Transverse colon (tissue), 4 donors: ENCODE results near the gene HIVEP3. TPM values are rescaled to one million over a fixed set of nuclear protein-coding genes. Genes with fewer than 3 reads are reported as not detected.
"Not testable (repeated sequence)": the region's sequence is repeated elsewhere in the genome, so short reads cannot be mapped to it uniquely, and the experiment has no call there.

Experiments
- DNase-seq: peaks from one replicate; pipeline ENCODE4 v3.0.0-alpha.2; 2019
- H3K27ac ChIP-seq, 4 donors: fragments of 200-600 bp; sonication (generic); 2 replicates each; pipeline ENCODE4 v1.5.1; 2016 to 2018; ENCODE audit warnings: inconsistent platforms in 4 of 4
- H3K27me3 ChIP-seq: fragments of 200-600 bp; sonication (generic); 2 replicates; pipeline ENCODE4 v1.5.1; 2017; ENCODE audit warnings: inconsistent platforms
- H3K36me3 ChIP-seq, 4 donors: fragments of 200-600 bp; sonication (generic); 2 replicates each; pipeline ENCODE4 v1.5.1; 2017 to 2019; ENCODE audit warnings: inconsistent platforms in 4 of 4
- H3K4me1 ChIP-seq, 4 donors: fragments of 200-600 bp; sonication (generic); 2 replicates each; pipeline ENCODE4 v1.5.1; 2017 to 2020; ENCODE audit warnings: inconsistent platforms in 4 of 4
- H3K4me3 ChIP-seq, 4 donors: fragments of 200-600 bp; sonication (generic); 1 replicate in 1 of 4; 2 replicates in 3 of 4; pipeline versions ENCODE4 v1.5.1 to v1.6.1; 2017 to 2019; ENCODE audit warnings: inconsistent platforms in 4 of 4
- H3K9me3 ChIP-seq, 2 donors: fragments of 200-600 bp; sonication (generic); 2 replicates each; pipeline ENCODE4 v1.5.1; 2017 to 2019; ENCODE audit warnings: inconsistent platforms in 2 of 2
- EP300 ChIP-seq: sonication (generic); formaldehyde crosslinking; IDR thresholded peaks from one replicate; pipeline ENCODE4 v1.6.1; 2017; ENCODE audit warnings: antibody characterized with exemption, low read depth
- POLR2A ChIP-seq: fragments of 450-650 bp; IDR thresholded peaks from one replicate; pipeline ENCODE4 v1.6.1; 2016; ENCODE audit warnings: antibody characterized with exemption, mild to moderate bottlenecking, moderate library complexity
- POLR2AphosphoS5 ChIP-seq, 3 donors: sonication (generic); formaldehyde crosslinking; IDR thresholded peaks; one replicate each; pipeline ENCODE4 v1.6.1; 2016; ENCODE audit warnings: antibody characterized with exemption in 3 of 3
- WGBS, 2 donors: methylation state at CpG; one replicate each; pipeline ENCODE4 v1.1.5; 2018; ENCODE audit warnings: low coverage in 1 of 2; 5-methylcytosine and 5-hydroxymethylcytosine counted together
- in situ Hi-C, 4 donors: fragments of 200-750 bp; cut with MboI; loops; one replicate each; pipeline versions ENCODE4 v1.15.0 to v1.15.1; 2017; ENCODE audit warnings: low sequenced_read_pairs in 3 of 4, low pct_ligation_motif_present in 1 of 4, low pct_unique_long_range_greater_than_20kb in 1 of 4
- intact Hi-C: fragments of 100-400 bp; cut with DNase I; formaldehyde crosslinking; loops from one replicate; pipeline ENCODE4 v1.15.1; 2023; ENCODE audit warnings: low total_unique reads
- total RNA-seq, 4 donors: library from RNA; depleted of rRNA; stranded (reverse); fragments of >200 nt; gene quantifications; one replicate each; pipeline ENCODE4 v1.1.0, GENCODE V29; 2016
- TF ChIP-seq, protein P1 (sequence below), 5 experiments: fragments of 200-600 bp in 3 of 5; fragments of 450-650 bp in 2 of 5; sonication (generic) in 3 of 5; IDR thresholded peaks; 1 replicate in 2 of 5; 2 replicates in 3 of 5; pipeline ENCODE4 v1.5.1; 2016 to 2017; ENCODE audit warnings: antibody characterized with exemption in 5 of 5, inconsistent platforms in 3 of 5, mild to moderate bottlenecking in 2 of 5, moderate library complexity in 1 of 5

Gene HIVEP3
- total RNA-seq, 4 donors from 2014 or later = 3.7 to 15.0 (median 5.2) TPM

DNA sequence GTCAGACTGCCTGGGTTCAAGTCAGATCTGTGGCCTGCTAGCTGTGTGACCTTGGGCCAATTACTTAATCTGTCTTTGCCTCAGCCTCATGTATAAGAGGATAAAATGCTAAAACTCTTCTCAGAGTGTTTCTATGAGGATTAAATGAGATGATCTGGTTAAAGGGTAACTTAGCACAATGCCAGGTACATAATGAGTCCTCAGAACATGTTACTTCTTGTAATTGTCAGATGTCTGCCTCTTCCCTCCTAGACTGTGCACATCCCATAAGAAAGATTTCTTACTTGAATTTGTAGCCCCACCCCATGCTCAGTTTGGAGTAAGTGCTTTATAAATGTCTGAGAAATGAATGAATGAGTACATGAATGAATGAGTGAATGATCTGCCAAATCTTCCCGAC lies 34.6 kb upstream of the HIVEP3 start:
- Histone ChIP-seq H3K9me3 (no peaks in the 10 kb centered on the region), H3K4me1 (no peaks in the 10 kb centered on the region), H3K4me3 (no peak overlapping the region), H3K36me3 (no peaks in the 10 kb centered on the region), H3K27me3 (no peaks in the 10 kb centered on the region), H3K27ac (no peak overlapping the region)
- TF ChIP-seq, protein P1, sequence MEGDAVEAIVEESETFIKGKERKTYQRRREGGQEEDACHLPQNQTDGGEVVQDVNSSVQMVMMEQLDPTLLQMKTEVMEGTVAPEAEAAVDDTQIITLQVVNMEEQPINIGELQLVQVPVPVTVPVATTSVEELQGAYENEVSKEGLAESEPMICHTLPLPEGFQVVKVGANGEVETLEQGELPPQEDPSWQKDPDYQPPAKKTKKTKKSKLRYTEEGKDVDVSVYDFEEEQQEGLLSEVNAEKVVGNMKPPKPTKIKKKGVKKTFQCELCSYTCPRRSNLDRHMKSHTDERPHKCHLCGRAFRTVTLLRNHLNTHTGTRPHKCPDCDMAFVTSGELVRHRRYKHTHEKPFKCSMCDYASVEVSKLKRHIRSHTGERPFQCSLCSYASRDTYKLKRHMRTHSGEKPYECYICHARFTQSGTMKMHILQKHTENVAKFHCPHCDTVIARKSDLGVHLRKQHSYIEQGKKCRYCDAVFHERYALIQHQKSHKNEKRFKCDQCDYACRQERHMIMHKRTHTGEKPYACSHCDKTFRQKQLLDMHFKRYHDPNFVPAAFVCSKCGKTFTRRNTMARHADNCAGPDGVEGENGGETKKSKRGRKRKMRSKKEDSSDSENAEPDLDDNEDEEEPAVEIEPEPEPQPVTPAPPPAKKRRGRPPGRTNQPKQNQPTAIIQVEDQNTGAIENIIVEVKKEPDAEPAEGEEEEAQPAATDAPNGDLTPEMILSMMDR (IDR thresholded peaks at IDR 0.05) = no peak
- TF ChIP-seq EP300 = no peak
- no peak for TF ChIP-seq POLR2A
- no peak for TF ChIP-seq POLR2AphosphoS5 (IDR thresholded peaks at IDR 0.05)
- in situ Hi-C loops (no loop called here), intact Hi-C loops (no loop called here)
- 85 to 100% methylated on average over 1 of the region's 1 CpG for WGBS, 2 donors
- no peak for DNase-seq

DNA sequence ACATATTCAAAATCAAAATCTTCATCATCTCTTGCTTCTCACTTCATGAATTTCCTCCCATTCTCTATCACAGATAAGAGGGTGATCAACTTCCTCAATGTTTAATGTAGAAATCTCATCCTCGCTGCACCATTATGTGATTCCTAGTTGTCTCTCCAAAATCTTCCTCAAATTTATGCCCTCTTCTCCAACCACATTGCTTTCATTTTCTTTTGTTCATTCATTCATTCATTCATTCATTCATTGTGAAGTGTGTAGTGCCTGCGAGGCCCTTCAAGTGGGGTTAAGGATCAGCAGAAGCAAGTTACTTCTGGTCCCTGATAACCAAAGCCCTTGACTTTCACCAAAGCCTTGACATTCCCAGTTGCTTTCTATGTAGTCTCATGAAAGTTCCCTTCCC lies 33.5 kb upstream of the HIVEP3 start:
- 91 to 100% methylated on average over 2 of the region's 2 CpGs for WGBS, 2 donors
- Histone ChIP-seq H3K4me3 (no peak overlapping the region), H3K9me3 (no peaks in the 10 kb centered on the region), H3K4me1 (no peaks in the 10 kb centered on the region), H3K27me3 (no peaks in the 10 kb centered on the region), H3K27ac (no peak overlapping the region), H3K36me3 (no peaks in the 10 kb centered on the region)
- intact Hi-C loops (no loop called here), in situ Hi-C loops (no loop called here)
- TF ChIP-seq POLR2A = no peak
- TF ChIP-seq, protein P1 (IDR thresholded peaks at IDR 0.05) = no peak
- no peak for TF ChIP-seq POLR2AphosphoS5 (IDR thresholded peaks at IDR 0.05)
- TF ChIP-seq EP300 = no peak
- no peak for DNase-seq

DNA sequence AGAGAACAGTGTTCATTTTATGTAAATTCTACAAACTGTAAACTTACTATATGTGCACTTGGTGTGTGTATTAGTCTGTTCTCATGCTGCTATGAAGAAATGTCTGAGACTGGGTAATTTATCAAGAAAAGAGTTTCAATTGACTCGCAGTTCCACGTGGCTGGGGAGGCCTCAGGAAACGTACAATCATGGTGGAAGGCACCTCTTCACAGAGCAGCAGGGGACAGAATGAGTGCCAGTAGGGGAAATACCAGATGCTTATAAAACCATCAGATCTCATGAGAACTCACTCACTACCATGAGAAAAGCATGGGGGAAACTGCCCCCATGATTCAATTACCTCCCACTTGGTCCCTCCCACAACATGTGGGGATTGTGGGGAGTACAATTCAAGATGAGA lies 32.8 kb upstream of the HIVEP3 start:
- DNase-seq, intact Hi-C loops, H3K9me3 ChIP-seq, in situ Hi-C loops, H3K4me3 ChIP-seq, H3K36me3 ChIP-seq, H3K27ac ChIP-seq, H3K27me3 ChIP-seq, H3K4me1 ChIP-seq: not testable (repeated sequence)
- WGBS, 2 donors = 78 to 83% methylated on average over 3 of the region's 3 CpGs

DNA sequence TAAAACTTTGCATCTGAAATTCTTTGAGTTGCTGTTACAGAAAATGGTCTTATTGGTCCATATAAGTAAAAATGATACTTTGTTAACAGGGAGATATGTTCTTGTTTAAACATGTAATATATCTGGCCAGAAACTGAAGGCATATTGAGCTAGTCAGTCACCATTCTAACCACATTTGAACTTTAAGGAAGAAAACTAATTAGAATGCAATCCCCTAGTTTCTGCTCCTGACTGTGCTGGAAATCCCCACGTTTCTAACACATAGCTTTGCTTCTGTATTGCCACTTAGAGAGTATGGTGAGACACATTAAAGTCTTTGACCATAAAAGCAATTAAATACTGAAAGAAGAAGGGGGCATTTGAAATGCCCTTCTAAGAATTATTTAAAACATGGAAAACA lies 32.1 kb upstream of the HIVEP3 start:
- in situ Hi-C loops = no loop called here
- Histone ChIP-seq H3K4me1 (no peaks in the 10 kb centered on the region), H3K9me3 (no peaks in the 10 kb centered on the region), H3K4me3 (no peak overlapping the region), H3K27ac (no peak overlapping the region), H3K27me3 (no peaks in the 10 kb centered on the region), H3K36me3 (no peaks in the 10 kb centered on the region)
- no peak for TF ChIP-seq POLR2A
- TF ChIP-seq POLR2AphosphoS5 (IDR thresholded peaks at IDR 0.05) = no peak
- TF ChIP-seq EP300 = no peak
- TF ChIP-seq, protein P1 (IDR thresholded peaks at IDR 0.05) = no peak
- WGBS, 2 donors = 0 to 56% methylated on average over 1 of the region's 1 CpG
- DNase-seq = no peak
- intact Hi-C loops = no loop called here

DNA sequence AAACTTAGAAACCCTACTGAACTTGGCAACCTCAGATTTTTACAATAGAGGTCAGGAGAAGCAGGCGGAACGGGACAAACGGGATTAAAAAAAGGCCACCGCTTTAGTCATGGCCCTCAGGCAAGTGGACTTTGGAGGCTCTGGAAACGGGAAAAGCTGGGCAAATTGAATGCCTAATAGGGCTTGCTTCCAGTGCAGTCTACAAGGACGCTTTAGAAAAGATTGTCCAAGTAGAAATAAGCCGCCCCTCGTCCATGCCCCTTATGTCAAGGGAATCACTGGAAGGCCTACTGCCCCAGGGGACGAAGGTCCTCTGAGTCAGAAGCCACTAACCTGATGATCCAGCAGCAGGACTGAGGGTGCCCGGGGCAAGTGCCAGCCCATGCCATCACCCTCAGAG lies 27.2 kb upstream of the HIVEP3 start:
- H3K36me3 ChIP-seq, H3K27me3 ChIP-seq, in situ Hi-C loops, DNase-seq, H3K27ac ChIP-seq, H3K4me3 ChIP-seq, intact Hi-C loops, H3K9me3 ChIP-seq, H3K4me1 ChIP-seq: not testable (repeated sequence)
- WGBS, 2 donors = 89% methylated on average over 10 of the region's 10 CpGs; no CpG with 5 or more reads in 1 of the 2 donors
